Sigmoid colon (tissue), 7 donors: Measurements from ENCODE around the gene OR51T1. TPM values are rescaled to one million over a fixed set of nuclear protein-coding genes. Genes with fewer than 3 reads are reported as not detected.
"Not testable (repeated sequence)": the region's sequence is repeated elsewhere in the genome, so short reads cannot be mapped to it uniquely, and the experiment has no call there.

ENCODE experiments used
- DNase-seq: peaks from one replicate; pipeline ENCODE4 v3.0.0-alpha.2; 2019
- H3K27ac ChIP-seq, 4 donors: fragments of 200-600 bp; sonication (generic); one replicate each; pipeline ENCODE4 v1.5.1; 2016 to 2019; ENCODE audit warnings: mild to moderate bottlenecking in 1 of 4
- H3K27me3 ChIP-seq, 3 donors: fragments of 200-600 bp; sonication (generic); one replicate each; pipeline ENCODE4 v1.5.1; 2019; ENCODE audit warnings: mild to moderate bottlenecking in 1 of 3
- H3K36me3 ChIP-seq, 4 donors: fragments of 200-600 bp; sonication (generic); one replicate each; pipeline ENCODE4 v1.5.1; 2016 to 2019
- H3K4me1 ChIP-seq, 4 donors: fragments of 200-600 bp; sonication (generic); one replicate each; pipeline ENCODE4 v1.5.1; 2017 to 2019
- H3K4me3 ChIP-seq, 4 donors: fragments of 200-600 bp; sonication (generic); one replicate each; pipeline ENCODE4 v1.5.1; 2017 to 2019; ENCODE audit warnings: mild to moderate bottlenecking in 2 of 4, moderate library complexity in 1 of 4
- H3K9me3 ChIP-seq, 4 donors: fragments of 200-600 bp in 3 of 4; sonication (generic) in 3 of 4; one replicate each; pipeline versions ENCODE4 v1.5.1 to v1.6.1; 2013 to 2019
- CTCF ChIP-seq, 4 experiments: fragments of 450-650 bp in 3 of 4; fragments of 200-600 bp in 1 of 4; IDR thresholded peaks; one replicate each; pipeline ENCODE4 v1.5.1; 2016 to 2019; ENCODE audit warnings: antibody characterized with exemption in 4 of 4, mild to moderate bottlenecking in 3 of 4, moderate library complexity in 2 of 4
- EP300 ChIP-seq, 4 donors: sonication (generic); formaldehyde crosslinking; IDR thresholded peaks; one replicate each; pipeline ENCODE4 v1.6.1; 2017; ENCODE audit warnings: antibody characterized with exemption in 4 of 4
- POLR2A ChIP-seq, 2 donors: fragments of 450-650 bp; IDR thresholded peaks; one replicate each; pipeline ENCODE4 v1.6.1; 2016; ENCODE audit warnings: antibody characterized with exemption in 2 of 2, mild to moderate bottlenecking in 2 of 2, moderate library complexity in 2 of 2
- POLR2AphosphoS5 ChIP-seq, 4 donors: sonication (generic); formaldehyde crosslinking; IDR thresholded peaks; one replicate each; pipeline ENCODE4 v1.6.1; 2017; ENCODE audit warnings: antibody characterized with exemption in 4 of 4
- WGBS, 2 donors: extraction: QIAGEN DNeasy Blood & Tissue Kit; methylation state at CpG; one replicate each; pipeline ENCODE4 v1.1.7; 2013; 5-methylcytosine and 5-hydroxymethylcytosine counted together
- intact Hi-C: fragments of 100-400 bp; cut with DNase I; formaldehyde crosslinking; loops from one replicate; pipeline ENCODE4 v1.15.1; 2023
- polyA plus RNA-seq, 3 donors: library from polyadenylated mRNA; stranded (reverse); fragments of 200-250 nt; gene quantifications; one replicate each; pipeline ENCODE4 v1.2.3, GENCODE V29; 2013
- total RNA-seq, 4 donors: library from RNA; depleted of rRNA; stranded (reverse); fragments of >200 nt; gene quantifications; one replicate each; pipeline ENCODE4 v1.1.0, GENCODE V29; 2016
- donor health status: healthy with polysubstance abuse.
- donor health status: Bipolar disorder and iron deficiency.
- donor health status: healthy.

OR51T1 gene
- total RNA-seq (not detected), polyA plus RNA-seq (not detected)

GRCh38 chr11:4881860-4882500, at the start of gene OR51T1:
OR51T1 (plus strand) TSS chr11:4881900; CDS start chr11:4881900, 0 bp downstream.
- Histone ChIP-seq H3K4me3 (no peak within 1 kb of the TSS), H3K9me3 (no peaks in the 10 kb centered on the region), H3K27ac (no peak within 1 kb of the TSS), H3K36me3 (no peaks in the 10 kb centered on the region), H3K27me3 (no peaks in the 10 kb centered on the region), H3K4me1 (no peaks in the 10 kb centered on the region)
- WGBS, 2 donors, result 88 to 91% methylated on average over 8 of the region's 8 CpGs
- intact Hi-C loops, result no loop called here
- no peak for DNase-seq
- no peak for TF ChIP-seq CTCF (IDR thresholded peaks at IDR 0.05)
- TF ChIP-seq EP300 (IDR thresholded peaks at IDR 0.05), result no peak
- no peak for TF ChIP-seq POLR2A (IDR thresholded peaks at IDR 0.05)
- TF ChIP-seq POLR2AphosphoS5 (IDR thresholded peaks at IDR 0.05), result no peak

GRCh38 chr11:4839851-4840549, 41.7 kb upstream of the OR51T1 start:
- whole genome bisulfite sequencing, 2 donors, result 87 to 89% methylated on average over 2 of the region's 2 CpGs

GRCh38 chr11:4848908-4849532, 32.7 kb upstream of the OR51T1 start, which contains the start of gene OR51S1:
OR51S1 (minus strand) TSS chr11:4849208; CDS start chr11:4849208, 0 bp downstream.
- TF ChIP-seq EP300 (IDR thresholded peaks at IDR 0.05) (no peak), POLR2AphosphoS5 (IDR thresholded peaks at IDR 0.05) (no peak), POLR2A (IDR thresholded peaks at IDR 0.05) (no peak), CTCF (IDR thresholded peaks at IDR 0.05) (no peak)
- 62 to 82% methylated on average over 9 of the region's 9 CpGs for WGBS, 2 donors
- no peak for DNase-seq
- H3K36me3 ChIP-seq, result no peaks in the 10 kb centered on the region
- intact Hi-C loops, result no loop called here
- no peak within 1 kb of the TSS for H3K4me3 ChIP-seq
- no peaks in the 10 kb centered on the region for H3K4me1 ChIP-seq
- no peaks in the 10 kb centered on the region for H3K27me3 ChIP-seq
- H3K27ac ChIP-seq, result no peak within 1 kb of the TSS
- H3K9me3 ChIP-seq, result no peaks in the 10 kb centered on the region

More at GRCh38 chr11:4839851-4840549, 41.7 kb upstream of the OR51T1 start:
- Histone ChIP-seq H3K36me3 (no peaks in the 10 kb centered on the region), H3K9me3 (no peaks in the 10 kb centered on the region), H3K4me3 (no peak overlapping the region), H3K27me3 (no peaks in the 10 kb centered on the region), H3K27ac (no peak overlapping the region), H3K4me1 (no peaks in the 10 kb centered on the region)
- DNase-seq, result no peak
- intact Hi-C loops, result no loop called here
- TF ChIP-seq POLR2AphosphoS5 (IDR thresholded peaks at IDR 0.05), result no peak
- no peak for TF ChIP-seq EP300 (IDR thresholded peaks at IDR 0.05)
- TF ChIP-seq POLR2A (IDR thresholded peaks at IDR 0.05), result no peak
- no peak for TF ChIP-seq CTCF (IDR thresholded peaks at IDR 0.05)

GRCh38 chr11:4851033-4851432, 30.7 kb upstream of the OR51T1 start:
- WGBS, 2 donors, result 5 to 29% methylated on average over 4 of the region's 4 CpGs
- TF ChIP-seq POLR2A (IDR thresholded peaks at IDR 0.05) (no peak), CTCF (IDR thresholded peaks at IDR 0.05) (no peak), EP300 (IDR thresholded peaks at IDR 0.05) (no peak), POLR2AphosphoS5 (IDR thresholded peaks at IDR 0.05) (no peak)
- Histone ChIP-seq H3K4me3 (no peak overlapping the region), H3K27me3 (no peaks in the 10 kb centered on the region), H3K4me1 (no peaks in the 10 kb centered on the region), H3K9me3 (no peaks in the 10 kb centered on the region), H3K27ac (no peak overlapping the region), H3K36me3 (no peaks in the 10 kb centered on the region)
- DNase-seq, result no peak
- intact Hi-C loops, result no loop called here

GRCh38 chr11:4854286-4854685, 27.4 kb upstream of the OR51T1 start:
- DNase-seq, H3K36me3 ChIP-seq, H3K4me1 ChIP-seq, H3K27ac ChIP-seq, H3K4me3 ChIP-seq, H3K9me3 ChIP-seq, intact Hi-C loops, H3K27me3 ChIP-seq: not testable (repeated sequence)
- 78 to 89% methylated on average over 7 of the region's 7 CpGs for WGBS, 2 donors
